HG02884 (cell line): ENCODE measurements around the gene C1orf174.

ENCODE experiments used
- ATAC-seq: cut with Tn5 transposase; IDR thresholded peaks from one replicate; pipeline ENCODE4 v1.9.1; 2021; ENCODE audit warnings: mild to moderate bottlenecking, moderate library complexity; ENCODE audit not compliant: unreplicated experiment

The C1orf174 gene

DNA sequence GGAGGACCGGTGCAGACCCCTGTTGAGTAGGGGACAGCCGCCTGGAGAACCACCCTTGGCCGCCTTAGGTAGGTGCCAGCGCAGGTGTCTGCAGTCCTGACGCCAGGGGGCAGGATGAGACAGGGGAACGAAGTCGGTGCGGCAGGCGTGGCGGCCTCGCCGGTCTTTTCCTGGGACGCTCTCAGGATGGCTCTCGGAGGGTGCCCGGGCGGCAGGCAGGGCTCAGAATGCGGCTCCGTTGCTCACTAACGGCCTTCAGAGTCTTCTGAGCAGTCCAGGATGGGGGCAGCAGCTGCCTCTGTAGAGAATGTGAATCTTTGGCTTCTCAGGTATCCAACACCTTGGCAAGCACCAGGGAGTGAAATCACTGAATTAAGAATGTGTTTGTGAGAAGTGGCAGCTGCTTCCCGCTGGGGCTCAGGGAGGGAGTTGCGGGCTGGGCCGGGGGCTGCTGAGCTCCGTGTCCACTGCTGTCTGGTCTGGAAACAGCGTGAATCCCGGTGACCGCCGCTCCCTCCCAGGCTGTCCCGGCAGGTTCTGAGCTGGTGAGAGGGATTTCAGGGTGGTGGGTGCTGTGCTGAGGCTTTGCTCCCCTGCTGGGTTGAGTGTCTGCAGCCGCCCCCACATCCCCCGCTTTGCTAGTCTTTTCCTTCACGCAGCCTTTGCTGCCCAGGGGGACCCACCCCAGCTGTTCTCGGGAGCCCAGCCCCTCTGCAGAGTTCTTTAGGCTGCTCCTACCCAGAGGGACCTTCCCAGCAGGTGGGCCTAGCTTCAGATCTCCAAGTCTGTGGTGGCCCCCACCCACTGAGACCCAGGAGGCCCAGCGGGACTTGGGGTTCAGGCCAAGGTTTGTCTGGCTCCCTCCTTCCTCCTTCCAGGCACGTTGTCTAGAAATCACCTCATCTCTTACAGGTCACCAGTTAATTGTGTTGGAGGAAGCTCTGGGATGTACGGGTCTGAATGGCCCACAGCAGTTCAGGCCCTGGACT, 11.1 kb upstream of the C1orf174 start:
- peak; percentile 47 for ATAC-seq

DNA sequence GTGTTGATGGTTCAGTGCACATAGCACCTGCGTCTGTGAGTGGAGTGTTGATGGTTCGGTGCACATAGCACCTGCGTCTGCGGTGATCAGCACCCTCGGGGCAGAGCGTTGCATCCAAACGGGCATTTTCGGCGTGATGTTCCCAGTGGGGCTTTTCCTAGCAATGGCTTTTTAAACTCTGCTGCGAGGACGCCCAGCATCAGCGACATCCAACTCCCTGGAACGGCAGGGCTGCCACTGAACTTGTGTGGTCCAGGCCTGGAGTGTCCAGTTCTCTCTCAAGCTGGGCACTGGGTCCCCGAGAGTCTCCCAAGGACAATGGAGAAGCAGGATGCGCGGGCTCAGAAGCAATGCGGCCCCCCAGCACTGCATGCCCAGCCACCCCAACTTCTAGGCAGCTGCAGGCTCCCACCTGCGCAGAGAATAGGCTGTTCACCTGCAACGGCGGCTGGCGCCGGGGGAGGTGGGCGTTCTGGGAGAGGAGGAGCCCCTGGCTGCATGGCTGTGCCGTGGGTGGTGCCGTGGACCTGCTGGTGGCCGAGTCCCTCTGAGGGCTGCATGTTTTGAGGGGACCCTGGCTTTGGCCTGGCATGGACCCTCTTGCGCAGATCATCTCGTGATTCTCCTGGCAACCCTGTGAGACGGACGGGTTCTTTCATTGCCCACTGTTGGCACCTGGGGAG, 10.1 kb upstream of the C1orf174 start:
- no peak for ATAC-seq

DNA sequence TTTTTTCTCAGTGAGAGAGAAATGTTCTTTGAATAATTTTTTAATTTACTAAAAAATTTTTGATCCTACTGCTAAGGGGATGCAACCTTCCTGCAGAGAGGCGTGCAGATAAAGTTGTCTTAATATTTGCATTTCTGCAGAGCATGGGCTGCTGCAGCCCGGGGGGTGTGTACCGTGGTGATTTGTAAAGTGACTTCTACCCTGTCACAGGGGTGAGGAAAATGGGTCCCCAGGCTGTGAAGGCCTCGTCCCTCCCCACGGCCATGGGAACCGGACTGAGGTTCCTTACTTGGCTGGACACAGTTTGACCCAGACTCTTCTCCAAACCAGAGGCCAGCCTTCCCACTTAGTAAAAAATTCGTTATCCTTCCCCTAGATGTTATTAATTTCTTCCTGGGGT, 9.5 kb upstream of the C1orf174 start:
- no peak for ATAC-seq

DNA sequence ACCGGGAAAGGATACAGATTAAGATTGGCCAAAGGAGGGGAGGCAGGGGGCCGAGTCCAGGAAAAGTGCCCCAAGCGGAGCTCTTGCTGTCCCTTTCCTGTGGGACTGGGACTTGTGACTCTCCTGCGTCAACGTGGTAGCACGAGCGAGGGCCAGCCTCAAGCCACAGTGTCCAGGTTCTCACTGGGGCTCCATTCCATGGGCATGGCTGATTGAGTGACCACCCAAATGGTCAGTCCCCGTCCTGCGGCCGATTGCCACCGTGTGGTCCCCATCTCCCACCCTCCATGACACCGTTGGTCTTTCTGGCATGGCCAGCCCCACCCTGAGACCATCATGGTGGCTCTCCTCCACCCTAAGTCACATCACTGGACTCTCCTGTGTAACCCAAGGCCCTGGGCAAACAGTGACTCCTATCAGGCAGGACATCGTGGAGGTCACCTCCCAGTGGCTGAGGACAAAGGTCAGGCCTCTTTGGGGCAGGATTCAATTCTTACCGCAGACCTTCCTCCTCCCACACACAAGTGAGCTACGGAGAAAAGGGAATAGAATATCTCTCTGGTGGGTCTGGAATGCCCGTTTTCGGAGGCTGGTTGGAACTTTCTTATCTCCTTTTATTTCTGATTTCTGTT, 8.9 kb upstream of the C1orf174 start:
- ATAC-seq, result no peak

DNA sequence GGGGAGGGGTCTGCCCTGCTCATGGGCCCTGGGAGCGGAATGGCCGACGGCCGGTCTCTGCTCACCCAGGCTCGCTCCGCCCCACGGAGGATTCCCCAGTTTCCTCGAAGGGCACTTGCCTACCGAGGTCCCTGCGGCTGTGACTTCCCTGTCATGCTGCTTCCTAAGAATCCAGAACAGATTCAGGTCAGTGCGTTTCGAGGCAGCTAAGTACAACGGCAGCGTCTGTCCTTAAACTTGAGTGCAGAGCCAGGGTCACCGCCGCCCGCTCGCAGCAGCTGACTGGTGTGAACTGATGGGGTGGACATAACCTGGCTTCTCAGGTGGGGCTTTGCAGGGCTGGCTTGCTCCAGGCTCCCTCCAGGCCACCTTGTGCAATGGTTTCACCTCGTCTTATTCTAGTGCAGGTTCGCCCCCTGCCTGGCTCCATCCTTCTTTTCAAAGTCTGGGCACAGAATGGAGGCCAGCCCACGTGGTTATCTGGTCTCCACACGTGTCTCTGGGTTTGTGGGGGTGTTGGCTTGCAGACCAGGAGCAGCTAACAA, 7.6 kb upstream of the C1orf174 start:
- ATAC-seq, result no peak

DNA sequence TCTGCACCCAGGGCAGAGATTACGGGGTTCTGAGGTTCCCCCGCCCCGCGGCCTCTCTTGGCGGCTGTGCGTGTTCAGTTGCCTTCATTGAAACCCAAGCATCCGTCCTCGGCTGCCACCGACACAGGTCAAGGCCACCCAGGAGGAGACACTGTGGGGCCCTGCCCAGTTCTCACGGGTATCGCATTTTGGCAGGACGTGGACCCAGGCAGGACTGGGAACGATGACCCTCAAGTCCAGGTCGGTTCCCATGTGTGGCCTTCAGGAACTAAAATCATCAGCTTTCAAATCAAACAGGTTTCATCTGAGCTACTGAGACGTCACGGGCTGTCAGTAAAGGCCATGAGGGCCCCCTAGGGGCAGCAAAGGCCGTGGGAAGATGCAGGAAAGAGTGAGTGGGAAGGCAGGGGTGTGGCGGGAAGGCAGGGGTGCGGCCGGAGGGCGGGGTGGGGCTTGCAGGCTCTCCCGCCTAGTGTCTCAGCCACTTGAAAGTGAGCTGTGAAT, 7.0 kb upstream of the C1orf174 start:
- ATAC-seq, result no peak

DNA sequence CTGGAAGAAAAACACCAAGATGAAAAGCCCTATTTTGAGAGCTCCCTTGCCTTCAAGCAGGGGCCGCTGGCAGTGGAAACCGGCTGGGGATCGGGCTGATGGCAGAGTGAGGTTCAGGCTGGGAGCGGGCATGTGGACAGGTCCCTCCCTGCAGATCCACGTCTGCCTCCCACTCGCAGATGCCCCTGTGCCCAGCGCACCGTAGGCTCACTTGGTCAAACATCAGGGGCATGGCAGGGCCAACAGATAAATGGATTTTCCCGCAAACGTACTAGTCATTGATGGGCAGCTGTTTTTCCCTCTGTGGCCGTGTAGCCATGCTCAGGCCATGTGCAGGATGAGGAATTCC, 6.6 kb upstream of the C1orf174 start:
- ATAC-seq, result no peak

DNA sequence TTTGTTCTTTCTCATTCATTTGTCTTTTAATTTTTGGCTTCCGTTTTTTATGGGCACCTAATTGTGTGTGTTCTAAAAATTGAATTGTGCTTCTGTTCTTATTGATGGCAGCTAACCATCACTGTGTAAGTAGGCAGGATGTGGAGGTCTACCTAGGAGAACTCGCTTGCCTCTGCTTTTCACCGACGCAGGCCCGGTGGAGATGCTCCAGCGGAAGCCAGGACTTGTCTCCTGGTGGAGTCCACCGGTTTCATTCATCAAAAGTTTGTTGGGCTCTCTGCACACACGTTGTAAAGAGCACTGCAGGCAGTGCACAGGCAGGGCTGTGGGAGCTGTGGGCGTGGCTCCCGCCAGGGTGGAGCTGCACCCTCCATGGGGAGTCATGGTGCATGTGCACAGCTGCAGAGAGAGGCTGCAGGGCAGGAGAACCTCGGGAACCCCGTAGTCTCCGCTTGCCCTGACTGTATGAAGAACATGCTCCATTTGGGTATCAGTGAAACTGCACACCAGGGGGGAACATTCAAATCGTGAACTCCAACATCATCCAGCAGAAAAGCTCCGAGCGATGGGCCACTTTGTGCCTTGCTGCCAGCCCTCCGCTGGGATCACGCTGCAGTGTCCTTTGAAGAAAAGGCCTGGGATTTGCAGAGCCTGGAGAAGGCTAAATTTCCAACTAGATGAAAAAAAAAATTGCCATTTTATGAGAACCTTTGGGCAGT, 6.0 kb upstream of the C1orf174 start:
- ATAC-seq, result no peak

DNA sequence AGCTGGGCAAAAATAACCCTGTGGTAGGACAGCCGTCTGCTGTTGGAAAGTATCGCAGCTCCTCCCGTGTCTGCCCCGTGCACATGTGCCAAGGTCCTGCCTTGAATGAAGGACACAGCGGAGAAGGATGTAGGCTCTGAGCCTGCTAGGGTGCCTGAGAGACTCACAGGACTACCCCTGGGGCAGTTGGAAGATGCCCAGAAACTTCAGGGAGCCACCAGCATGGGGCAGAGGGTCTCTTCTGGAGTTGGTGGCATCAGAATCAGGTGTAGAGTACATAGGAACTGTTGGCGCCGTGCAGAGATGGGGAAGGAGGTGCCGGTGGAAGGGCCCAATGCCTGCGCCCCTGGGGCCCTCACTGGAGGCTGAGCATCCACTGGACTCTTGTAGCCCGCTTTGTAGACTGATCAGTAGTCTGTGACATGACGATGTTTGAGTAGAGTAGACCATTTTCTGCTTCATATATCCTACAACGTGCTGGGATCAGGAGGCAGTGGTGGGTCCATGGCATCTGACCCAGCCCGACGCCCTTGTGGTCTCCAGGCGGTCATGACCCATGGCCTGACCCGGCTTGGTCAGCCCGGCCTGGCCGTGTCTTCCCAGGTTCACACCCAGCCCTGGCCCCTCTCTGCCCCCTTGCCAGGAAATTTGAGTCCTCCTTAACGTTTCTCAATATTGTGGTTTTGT, 5.3 kb upstream of the C1orf174 start:
- no peak for ATAC-seq

DNA sequence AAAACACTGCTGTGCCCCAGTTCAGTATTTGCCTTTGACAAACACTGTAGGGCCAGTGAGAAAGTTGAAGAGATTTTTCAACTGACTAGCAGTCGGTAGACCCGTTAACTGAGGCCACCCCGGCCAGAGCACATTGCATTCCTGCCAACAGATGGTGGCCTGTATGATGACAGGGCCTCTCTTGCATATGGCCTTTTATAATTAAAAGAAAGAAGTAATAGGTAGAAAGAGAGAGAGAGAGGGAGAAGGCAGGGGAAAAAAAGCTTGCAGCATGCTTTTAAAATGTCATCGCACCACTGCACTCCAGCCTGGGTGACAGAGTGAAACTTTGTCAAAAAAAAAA, 4.7 kb upstream of the C1orf174 start:
- ATAC-seq, result no peak

DNA sequence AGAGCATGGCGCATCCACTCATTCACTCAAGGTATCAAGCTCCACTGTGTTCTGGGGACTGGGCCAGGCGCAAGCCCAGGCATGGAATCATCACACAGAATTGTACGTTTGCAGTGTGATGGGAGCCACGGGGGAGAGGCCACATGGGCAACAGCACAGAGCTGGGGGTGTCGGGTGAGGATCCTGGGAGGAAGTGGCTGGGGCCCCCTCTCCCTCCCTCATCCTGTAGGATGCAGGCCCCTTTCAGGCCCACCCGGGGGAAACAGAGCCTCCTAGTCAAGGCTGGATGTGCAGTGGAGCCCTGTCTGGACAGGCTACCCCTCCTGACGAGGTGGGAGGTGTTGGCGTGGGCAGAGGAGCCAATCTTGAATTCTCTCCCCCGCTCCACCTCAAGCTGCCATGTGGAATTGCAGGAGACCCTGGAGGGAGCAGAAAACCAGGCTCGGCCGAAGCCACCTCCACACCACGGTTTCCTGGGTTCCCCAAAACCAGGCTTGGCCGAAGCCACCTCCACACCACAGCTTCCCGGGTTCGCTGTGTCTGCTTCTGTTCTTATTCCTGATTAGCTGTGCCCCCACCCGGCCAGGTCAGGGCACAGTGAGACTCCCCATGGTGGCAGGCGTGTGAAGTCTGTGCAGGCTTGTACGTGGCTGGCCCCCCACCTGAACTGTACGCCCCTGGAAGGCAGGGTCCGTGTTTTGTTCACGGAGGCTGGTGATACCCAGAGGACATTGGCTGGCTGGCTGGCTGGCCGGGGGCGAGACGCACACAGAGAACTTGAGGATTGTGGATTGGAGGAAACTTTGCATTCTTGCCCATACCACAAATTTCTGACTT, 4.2 kb upstream of the C1orf174 start:
- ATAC-seq, result no peak

DNA sequence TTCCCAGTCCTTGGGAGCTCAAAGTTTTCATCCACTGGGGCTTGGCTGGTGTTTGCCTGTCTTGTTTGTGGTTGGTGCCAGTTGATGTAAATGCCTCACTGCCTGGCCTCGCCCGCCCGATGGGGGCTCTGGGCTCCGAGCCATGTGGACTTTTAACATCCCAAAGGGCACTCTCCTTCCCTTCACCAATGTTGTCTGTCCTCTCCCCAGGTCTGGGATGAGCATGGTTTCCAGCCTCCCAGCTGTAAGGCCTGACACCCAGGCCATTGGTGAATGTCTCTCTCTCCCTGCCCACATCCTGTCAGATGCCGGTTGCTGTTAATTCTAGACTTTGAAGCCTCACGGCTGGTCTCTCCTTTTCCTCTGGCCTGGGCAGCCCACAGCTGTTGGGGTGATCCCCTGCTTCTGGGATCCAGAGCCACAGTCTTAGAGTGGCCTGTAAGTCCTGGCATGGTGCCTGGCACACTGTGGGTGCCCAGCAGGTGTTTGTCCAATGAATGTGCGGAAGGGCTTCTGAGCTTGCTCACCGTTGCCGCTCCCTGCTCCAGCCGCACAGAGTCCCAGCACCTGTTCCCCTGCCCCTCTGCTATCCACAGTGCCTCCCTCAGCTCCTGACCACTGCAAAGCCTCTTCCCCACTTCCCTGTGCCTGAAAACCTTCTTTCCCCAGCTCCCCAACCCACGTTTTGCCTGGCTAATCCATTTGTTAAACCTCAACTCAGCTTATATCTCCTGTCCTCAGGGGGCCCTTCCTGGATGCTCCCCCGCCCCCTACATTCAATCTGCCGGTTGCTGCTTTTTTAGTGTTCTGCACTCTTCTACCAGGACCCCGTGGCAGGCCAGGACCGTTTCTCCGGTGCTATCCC, 3.3 kb upstream of the C1orf174 start:
- no peak for ATAC-seq

DNA sequence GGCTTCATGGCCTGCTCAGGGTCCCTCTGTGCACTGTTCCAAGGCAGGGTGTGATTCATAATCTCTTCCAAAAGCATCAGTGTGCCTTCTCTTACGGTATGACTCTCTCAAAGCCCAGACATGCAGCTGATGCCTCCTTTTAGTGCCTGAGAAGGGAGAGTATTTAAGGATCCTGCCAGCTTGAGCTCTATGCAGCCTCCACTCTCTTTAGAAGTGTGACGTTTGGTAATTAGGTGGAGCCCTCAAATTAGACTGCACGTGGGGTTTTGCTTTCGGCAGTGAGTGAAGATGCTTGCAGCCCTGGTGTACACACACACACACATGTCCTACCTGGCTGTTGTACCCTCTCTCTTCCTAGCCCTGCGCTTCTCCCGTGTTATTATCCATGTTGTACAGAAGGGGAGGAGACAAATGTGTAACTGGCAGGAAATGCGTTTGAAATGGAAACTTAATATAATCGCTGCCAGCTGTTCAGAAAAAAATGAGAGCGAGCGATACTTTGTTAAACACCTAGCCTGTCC, 2.6 kb upstream of the C1orf174 start:
- no peak for ATAC-seq

DNA sequence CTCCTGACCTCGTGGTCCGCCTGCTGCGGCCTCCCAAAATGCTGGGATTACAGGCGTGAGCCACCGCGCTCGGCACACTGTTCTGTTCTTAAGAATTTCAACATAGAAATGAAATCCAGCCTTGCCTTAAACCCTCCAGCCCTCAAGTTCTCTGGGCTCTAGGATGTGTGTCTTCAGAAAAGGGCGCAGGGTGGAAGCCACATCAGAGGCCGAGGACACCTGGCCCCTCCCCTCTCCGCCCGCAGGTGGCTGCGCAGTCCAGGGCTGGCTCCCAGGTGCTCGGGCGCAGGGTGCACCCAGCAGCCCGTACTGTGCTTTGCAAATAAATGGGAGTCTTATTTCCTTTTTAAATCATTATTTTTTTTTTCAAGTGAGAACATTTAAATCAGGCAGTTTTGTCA, 2.0 kb upstream of the C1orf174 start:
- ATAC-seq, result no peak

DNA sequence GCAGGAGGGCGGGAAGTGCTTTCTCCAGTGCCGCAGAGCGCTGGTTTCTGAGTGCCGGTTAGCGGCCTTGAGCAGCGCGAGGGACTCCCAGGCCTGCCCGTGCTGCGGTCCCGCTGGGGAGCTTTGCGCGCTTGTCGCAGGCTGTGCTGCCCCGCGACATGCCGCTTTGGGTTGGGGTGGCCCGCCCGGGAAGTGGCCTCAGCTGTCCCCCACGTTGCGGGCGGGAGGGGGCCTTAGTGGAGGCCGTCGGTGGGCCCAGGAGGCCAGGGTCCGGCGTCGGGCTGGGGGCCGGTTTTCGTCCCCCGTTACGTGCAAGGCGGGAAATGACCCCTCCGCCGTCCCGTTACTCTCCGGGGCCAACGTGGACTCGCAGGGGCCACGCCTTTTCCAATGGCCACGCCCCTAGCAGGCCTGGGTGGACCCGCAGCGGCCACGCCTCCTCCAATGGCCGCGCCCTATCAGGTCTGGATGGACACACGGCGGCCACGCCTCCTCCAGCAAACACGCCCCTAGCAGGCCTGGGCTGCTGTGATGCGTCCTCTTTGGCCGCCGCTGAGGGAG, 977 bp upstream of the C1orf174 start:
- peak; percentile 50 for ATAC-seq

DNA sequence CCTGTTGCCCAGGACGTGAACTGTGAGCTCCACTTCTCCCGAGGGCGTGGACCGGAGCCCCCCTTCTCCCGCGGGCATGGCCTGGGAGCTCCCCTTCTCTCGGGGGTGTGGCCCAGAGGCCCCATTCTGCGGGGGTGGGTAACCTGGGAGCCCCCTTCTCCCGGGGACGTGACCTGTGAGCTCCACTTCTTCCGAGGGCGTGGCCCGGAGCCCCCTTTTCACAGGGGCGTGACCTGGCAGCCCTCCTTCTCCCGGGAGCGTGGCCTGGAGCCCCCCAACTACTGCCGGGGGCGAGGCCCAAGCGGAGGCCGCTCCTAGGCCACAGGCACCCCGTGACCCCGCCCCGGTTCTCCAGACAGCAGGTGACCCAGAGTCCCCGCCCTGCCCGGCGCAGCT, 320 bp downstream of the C1orf174 start:
- no peak for ATAC-seq

DNA sequence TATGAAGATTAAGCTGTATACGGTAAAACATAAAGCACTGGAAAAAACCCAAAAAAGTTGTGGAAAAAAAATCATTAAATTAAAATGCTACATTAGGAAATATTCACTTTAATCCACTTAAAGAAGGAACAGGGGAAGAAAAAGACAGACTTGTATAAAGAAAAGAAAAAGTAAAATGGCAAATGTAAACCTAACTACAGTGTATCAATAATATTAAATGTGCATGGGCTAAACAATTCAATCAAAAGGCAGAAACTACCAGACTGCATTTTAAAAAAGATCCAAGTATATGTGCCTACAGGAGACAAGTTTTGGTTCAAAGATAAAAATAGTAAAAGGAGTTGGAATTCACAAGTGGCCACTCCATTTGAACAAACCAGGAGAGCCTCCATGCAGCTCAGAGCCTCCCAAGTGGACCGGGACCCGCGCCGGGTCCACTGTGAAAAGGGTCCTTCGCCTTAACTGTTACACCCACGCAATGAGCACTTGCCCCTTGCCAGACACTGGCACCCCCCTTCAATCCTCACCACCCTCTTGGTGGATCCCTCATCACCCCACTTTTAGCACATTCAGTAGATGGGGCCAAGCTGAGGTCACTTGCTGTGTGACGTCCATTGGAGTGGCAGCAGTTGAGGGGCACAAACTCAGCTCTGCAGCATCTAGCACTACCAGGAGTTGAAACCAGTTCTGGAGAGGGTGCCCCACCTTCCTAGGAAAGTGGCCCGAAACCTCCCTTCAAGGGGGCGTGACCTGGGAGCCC, 898 bp downstream of the C1orf174 start:
- no peak for ATAC-seq
